HG02798 (cell line): Measurements from ENCODE around the gene TSPYL6.

ENCODE experiments used
- ATAC-seq: cut with Tn5 transposase; IDR thresholded peaks from one replicate; pipeline ENCODE4 v1.9.1; 2021; ENCODE audit warnings: mild to moderate bottlenecking; ENCODE audit not compliant: unreplicated experiment, poor library complexity

The TSPYL6 gene

GRCh38 chr2:54259413-54260240, 3.6 kb upstream of the TSPYL6 start:
- peak; percentile 87 for ATAC-seq

GRCh38 chr2:54258166-54258565, 2.1 kb upstream of the TSPYL6 start:
- ATAC-seq, result no peak

DNA sequence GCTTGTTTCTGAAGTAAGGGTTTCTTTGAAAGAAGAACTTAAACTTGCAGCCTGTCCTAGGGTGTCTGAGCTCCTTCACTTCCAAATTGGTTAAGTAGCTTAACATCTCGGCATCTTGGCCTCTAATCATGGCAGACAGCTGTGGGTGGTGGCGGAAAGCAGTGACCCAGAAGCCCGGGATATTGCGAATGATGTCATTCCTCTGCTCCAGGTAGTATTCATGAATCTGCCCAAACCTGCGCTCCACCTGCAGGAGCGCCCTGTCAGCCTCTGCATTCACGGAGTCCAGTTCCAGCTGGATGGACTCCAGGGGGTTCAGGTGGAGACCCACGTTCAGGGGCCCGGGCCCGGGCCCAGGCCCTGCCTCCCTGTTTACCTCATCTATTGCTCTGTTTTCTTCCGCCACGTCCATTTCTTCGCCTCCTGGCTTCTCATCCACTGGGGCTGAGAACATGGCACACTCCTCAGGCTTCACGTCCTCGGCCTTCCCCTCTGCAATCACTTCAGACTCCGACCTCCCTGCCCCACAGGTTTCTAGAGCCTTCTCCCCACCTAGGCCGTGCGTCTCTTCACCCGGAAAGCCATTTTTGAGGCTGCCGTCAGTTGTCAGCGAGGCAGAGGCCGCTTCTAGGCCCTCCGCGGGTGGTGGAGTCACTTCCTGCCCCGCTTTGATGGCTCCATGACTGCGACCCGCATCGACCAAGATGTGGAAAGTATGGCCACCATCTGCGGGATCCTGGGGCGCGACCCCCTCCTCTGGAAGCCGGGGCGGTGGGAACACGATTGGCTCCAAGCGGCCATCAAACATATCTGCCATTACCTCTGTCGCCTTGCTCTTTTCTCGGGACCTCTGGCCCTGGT, 569 bp downstream of the TSPYL6 start:
- ATAC-seq, result no peak

- no peak for ATAC-seq
Measured at GRCh38 chr2:54254180-54254579, 1.8 kb downstream of the TSPYL6 start.

- no peak for ATAC-seq
Measured at GRCh38 chr2:54249629-54250028, 6.4 kb downstream of the TSPYL6 start.

DNA sequence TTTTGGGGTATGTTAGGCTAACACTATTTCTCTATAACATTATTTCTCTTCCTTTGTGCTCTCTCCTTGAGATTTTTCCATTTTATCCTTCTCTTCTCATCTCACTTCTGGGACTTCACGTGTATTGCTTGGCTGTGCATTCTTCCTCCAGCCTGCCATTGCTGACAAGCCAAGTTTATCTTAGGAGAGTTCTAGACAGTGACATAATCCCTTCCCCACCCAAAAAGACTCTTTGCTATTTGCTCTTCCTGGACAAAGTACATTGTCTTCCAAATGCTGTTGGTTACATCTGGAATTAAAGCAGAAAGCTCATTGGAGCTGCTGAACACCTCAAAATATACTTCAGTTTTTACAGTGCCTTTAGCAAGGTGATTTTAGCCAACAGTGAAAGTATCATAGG, 8.9 kb downstream of the TSPYL6 start:
- no peak for ATAC-seq

- no peak for ATAC-seq
Measured at GRCh38 chr2:54240515-54241469, 15.2 kb downstream of the TSPYL6 start.

- ATAC-seq, result no peak
Measured at GRCh38 chr2:54239427-54239826, 16.6 kb downstream of the TSPYL6 start.

GRCh38 chr2:54237428-54237827, 18.6 kb downstream of the TSPYL6 start:
- ATAC-seq, result no peak

- ATAC-seq, result no peak
Measured at GRCh38 chr2:54233832-54234649, 22.0 kb downstream of the TSPYL6 start.

DNA sequence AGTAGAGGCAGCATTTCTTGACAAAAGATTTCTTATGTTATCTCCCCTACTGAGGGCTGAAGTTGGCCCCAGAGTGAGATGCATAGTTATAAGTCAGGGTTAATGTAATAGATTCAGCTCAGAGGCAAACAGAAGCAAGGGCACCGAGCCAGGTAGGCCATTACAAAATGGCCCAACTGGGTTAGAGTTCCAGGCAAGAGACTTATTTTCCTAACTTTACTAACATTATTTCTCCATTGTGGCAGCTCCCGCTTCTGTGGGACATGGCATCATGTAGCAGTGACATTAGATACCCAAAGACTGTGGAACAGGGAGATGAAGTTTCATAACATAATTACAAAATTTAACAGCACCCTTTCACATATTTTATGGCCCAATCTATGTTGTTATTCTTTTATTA, 27.1 kb downstream of the TSPYL6 start:
- ATAC-seq, result no peak

- no peak for ATAC-seq
Measured at GRCh38 chr2:54227798-54228197, 28.2 kb downstream of the TSPYL6 start.

DNA sequence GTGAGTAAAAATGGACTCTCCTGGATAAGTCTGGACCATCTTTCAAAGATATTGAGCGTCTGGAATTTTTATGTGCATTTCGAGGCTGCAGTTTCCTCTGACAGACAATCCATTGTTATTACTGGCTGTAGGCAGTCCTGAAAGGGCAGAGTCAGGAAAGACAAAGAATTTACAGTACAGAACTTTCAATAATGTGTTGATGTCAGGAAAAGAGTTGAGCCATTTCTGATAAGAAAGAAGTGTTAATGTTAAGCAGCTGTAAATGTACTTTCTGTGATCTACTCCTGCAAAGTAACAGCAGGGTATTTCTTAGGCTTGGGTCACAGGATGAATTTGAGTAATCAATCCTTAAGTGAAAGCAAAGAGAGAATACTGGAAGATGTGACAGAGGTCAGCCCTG, 29.8 kb downstream of the TSPYL6 start:
- no peak for ATAC-seq

DNA sequence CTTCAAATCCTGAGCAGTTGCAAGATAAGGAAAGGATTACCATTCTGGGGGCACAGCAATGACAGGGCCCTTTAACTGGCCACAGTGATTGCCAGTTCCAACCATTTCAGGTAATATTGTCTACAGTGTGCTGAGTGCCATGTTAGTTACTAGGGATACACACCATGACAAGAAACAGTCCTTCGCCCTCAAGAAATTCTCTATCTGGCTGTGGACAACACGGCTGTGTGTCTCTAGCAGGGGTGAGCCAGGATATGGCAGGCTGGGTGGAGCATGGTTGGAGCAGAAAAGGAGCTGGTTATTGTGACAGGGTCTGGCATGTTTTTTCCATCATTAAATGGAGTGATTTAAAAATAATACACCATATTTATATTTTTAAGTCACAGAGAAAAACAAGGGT, 31.0 kb downstream of the TSPYL6 start:
- ATAC-seq, result no peak

- ATAC-seq, result no peak
Measured at GRCh38 chr2:54213082-54213481, 42.9 kb downstream of the TSPYL6 start.

GRCh38 chr2:54212456-54212855, 43.6 kb downstream of the TSPYL6 start:
- no peak for ATAC-seq

DNA sequence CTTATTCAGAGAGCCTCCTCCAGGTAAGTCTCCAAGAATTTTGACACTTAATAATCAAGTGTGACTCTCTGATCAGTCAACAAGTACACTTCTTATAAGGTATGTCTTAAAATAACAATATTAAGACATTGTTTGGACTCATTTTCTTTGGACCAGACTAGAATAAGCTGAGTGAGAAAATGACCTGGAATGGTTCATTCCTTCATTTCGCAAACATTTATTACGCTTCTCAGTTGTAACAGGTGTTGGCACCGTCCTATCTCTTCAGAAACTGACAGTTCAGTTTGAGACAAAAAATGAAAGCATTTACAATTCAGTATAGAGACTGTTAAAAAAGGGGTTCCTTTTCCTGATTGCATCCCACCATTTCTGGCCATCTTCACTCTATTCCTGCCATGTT, 46.6 kb downstream of the TSPYL6 start:
- ATAC-seq, result no peak

DNA sequence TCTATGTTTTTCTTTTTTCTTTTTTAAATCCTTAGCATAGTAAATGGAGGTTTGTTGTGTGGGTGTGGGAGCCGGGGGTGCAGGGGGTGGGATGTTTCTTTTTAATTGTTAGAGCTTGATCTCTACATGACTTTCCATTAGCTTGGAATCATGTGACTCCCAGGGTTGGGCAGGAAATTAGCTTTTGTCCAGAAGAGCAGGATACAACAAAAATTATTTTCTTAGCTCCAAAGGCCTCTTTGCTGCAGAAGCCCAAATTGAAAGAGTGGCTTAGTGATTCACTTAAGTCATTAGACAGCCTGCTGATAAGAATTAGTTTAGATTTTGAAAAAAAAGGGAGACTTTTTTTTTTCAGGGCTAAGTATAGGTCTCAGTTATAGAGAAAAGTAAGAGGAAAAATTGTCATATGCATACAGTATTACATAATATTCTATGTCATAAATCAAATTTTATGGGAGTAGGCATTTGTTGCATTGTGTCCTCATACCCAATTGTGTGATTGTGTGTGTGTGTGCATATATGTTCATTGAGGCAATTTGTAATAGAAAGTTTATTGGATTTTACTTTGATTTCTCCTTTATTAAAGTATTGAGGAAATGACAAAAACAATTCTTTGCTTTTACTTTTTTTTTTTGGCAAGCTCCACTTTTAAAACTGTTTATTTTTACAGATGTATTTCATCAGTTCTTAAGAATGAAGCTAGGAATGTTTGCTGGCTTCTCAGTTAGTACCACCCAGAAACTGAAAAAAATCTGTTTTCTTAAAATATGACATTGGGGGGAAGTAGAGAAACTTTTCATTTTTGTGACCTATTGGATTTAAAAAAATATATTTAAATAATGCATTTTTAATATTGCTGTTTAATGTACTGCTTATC, 47.4 kb downstream of the TSPYL6 start:
- no peak for ATAC-seq
